SK-N-SH (cell line): ENCODE results near the gene SLC25A18. TPM values are rescaled to one million over a fixed set of nuclear protein-coding genes. Genes with fewer than 3 reads are reported as not detected.

Experiments
- CTCF ChIA-PET: fragments of 300-600, 350-600 bp; formaldehyde crosslinking; extraction: SDS; loops from one replicate; lab custom pipeline; 2021; lab: Yijun Ruan, JAX
- POLR2A ChIA-PET: fragments of 350-600 bp; sonication (Branson Sonifier 250); formaldehyde crosslinking; extraction: SDS; loops from one replicate; lab custom pipeline; 2020; ENCODE audit warnings: antibody characterized with exemption, inconsistent platforms; lab: Yijun Ruan, JAX
- DNase-seq: peaks from one replicate; pipeline ENCODE4 v3.0.0; 2012
- H2AFZ ChIP-seq: fragments of 200-600 bp; sonication (generic); 2 replicates; pipeline ENCODE4 v1.8.1; 2016; ENCODE audit warnings: antibody characterized with exemption, mild to moderate bottlenecking, low read depth
- H3F3A ChIP-seq: fragments of 200-600 bp; sonication (generic); replicated peaks from 2 replicates; pipeline ENCODE3; 2016; ENCODE audit warnings: antibody characterized with exemption, mild to moderate bottlenecking; ENCODE audit not compliant: insufficient read depth
- H3K27ac ChIP-seq, 2 experiments: fragments of 200-500 bp in 1 of 2; fragments of 200-600 bp in 1 of 2; sonication (Bioruptor generic) in 1 of 2; sonication (generic), shearing (Covaris generic) in 1 of 2; 2 replicates each; pipeline versions ENCODE4 v1.5.1 to v1.6.1; 2014 to 2016; ENCODE audit warnings: low read depth in 2 of 2, inconsistent platforms in 1 of 2, low read length in 1 of 2, mild to moderate bottlenecking in 1 of 2, mixed read lengths in 1 of 2
- H3K27me3 ChIP-seq: fragments of 200-600 bp; sonication (generic), shearing (Covaris generic); 2 replicates; pipeline ENCODE4 v1.6.1; 2016; ENCODE audit warnings: mixed run types; ENCODE audit not compliant: insufficient read depth
- H3K36me3 ChIP-seq, 2 experiments: fragments of 200-500 bp in 1 of 2; fragments of 200-600 bp in 1 of 2; sonication (Bioruptor generic) in 1 of 2; sonication (generic) in 1 of 2; replicated peaks in 1 of 2; 2 replicates each; pipeline versions ENCODE3 to v1.5.1; 2014 to 2016; ENCODE audit warnings: low read length in 1 of 2, mild to moderate bottlenecking in 1 of 2; ENCODE audit not compliant: insufficient read depth in 2 of 2, control insufficient read depth in 1 of 2
- H3K4me1 ChIP-seq, 2 experiments: fragments of 200-500 bp in 1 of 2; fragments of 200-600 bp in 1 of 2; sonication (Bioruptor generic) in 1 of 2; sonication (generic), shearing (Covaris generic) in 1 of 2; 2 replicates each; pipeline versions ENCODE4 v1.5.1 to v1.6.1; 2014 to 2016; ENCODE audit warnings: low read depth in 1 of 2, low read length in 1 of 2, mixed run types in 1 of 2; ENCODE audit not compliant: insufficient read depth in 2 of 2, control insufficient read depth in 1 of 2
- H3K4me2 ChIP-seq: fragments of 200-600 bp; sonication (generic), shearing (Covaris generic); 2 replicates; pipeline ENCODE4 v1.6.1; 2017; ENCODE audit warnings: mixed run types
- H3K4me3 ChIP-seq, 2 experiments: fragments of 200-500 bp in 1 of 2; fragments of 200-600 bp in 1 of 2; sonication (Bioruptor generic) in 1 of 2; sonication (generic), shearing (Covaris generic) in 1 of 2; 2 replicates each; pipeline versions ENCODE4 v1.5.1 to v1.8.1; 2014 to 2016; ENCODE audit warnings: low read depth in 2 of 2, inconsistent platforms in 1 of 2, low read length in 1 of 2, mild to moderate bottlenecking in 1 of 2, mixed read lengths in 1 of 2, moderate library complexity in 1 of 2
- H3K79me2 ChIP-seq: fragments of 200-600 bp; sonication (generic); 2 replicates; pipeline ENCODE4 v1.8.1; 2017; ENCODE audit warnings: mild to moderate bottlenecking; ENCODE audit not compliant: insufficient read depth
- H3K9ac ChIP-seq: fragments of 200-600 bp; sonication (generic); 2 replicates; pipeline ENCODE4 v1.6.1; 2017; ENCODE audit warnings: mixed run types
- H3K9me2 ChIP-seq: fragments of 200-600 bp; sonication (generic); 2 replicates; pipeline ENCODE4 v1.6.1; 2017; ENCODE audit warnings: mixed run types
- H3K9me3 ChIP-seq: fragments of 200-600 bp; sonication (generic); 2 replicates; pipeline ENCODE4 v1.6.1; 2017; ENCODE audit warnings: mixed run types, mild to moderate bottlenecking, moderate library complexity
- H4K20me1 ChIP-seq: fragments of 200-600 bp; sonication (generic); 2 replicates; pipeline ENCODE4 v1.6.1; 2017; ENCODE audit warnings: mild to moderate bottlenecking, mixed run types; ENCODE audit not compliant: insufficient read depth
- CHD2 ChIP-seq: fragments of 150-350 bp; IDR thresholded peaks from 2 replicates; pipeline ENCODE4 v1.6.1; 2018; ENCODE audit warnings: low read length; ENCODE audit not compliant: partially characterized antibody
- FOSL2 ChIP-seq: IDR thresholded peaks from 2 replicates; pipeline ENCODE4 v1.4.0; 2012; ENCODE audit warnings: low read depth, mild to moderate bottlenecking, moderate library complexity, borderline replicate concordance
- FOXJ3 ChIP-seq: sonication (generic); formaldehyde crosslinking; IDR thresholded peaks from 2 replicates; pipeline ENCODE4 v1.5.1; 2020; ENCODE audit warnings: mild to moderate bottlenecking, missing genetic modification reagents
- FOXM1 ChIP-seq: IDR thresholded peaks from 2 replicates; pipeline ENCODE4 v1.4.0; 2012; ENCODE audit warnings: low read depth, mild to moderate bottlenecking
- GABPA ChIP-seq: IDR thresholded peaks from 2 replicates; pipeline ENCODE4 v1.4.0; 2012; ENCODE audit warnings: low read depth, mild to moderate bottlenecking
- IRF3 ChIP-seq: fragments of 150-350 bp; IDR thresholded peaks from 2 replicates; pipeline ENCODE4 v1.6.1; 2016; ENCODE audit warnings: mild to moderate bottlenecking, low read depth, low read length
- MAX ChIP-seq: IDR thresholded peaks from 2 replicates; pipeline ENCODE4 v1.4.0; 2012; ENCODE audit warnings: low read depth
- NFIC ChIP-seq: IDR thresholded peaks from 2 replicates; pipeline ENCODE4 v1.4.0; 2012; ENCODE audit warnings: borderline replicate concordance
- PBX3 ChIP-seq: IDR thresholded peaks from 2 replicates; pipeline ENCODE4; 2012
- RFX5 ChIP-seq: IDR thresholded peaks from 2 replicates; pipeline ENCODE4 v1.6.1; 2012; ENCODE audit warnings: mild to moderate bottlenecking, improper control_type of control experiment, low read length
- RXRA ChIP-seq: IDR thresholded peaks from 2 replicates; pipeline ENCODE4 v1.4.0; 2012; ENCODE audit warnings: low read depth, mild to moderate bottlenecking, borderline replicate concordance
- SIN3A ChIP-seq: IDR thresholded peaks from 2 replicates; pipeline ENCODE4 v1.6.1; 2012; ENCODE audit warnings: low read depth, mild to moderate bottlenecking, low read length, moderate library complexity, borderline replicate concordance
- SMC3 ChIP-seq: IDR thresholded peaks from 2 replicates; pipeline ENCODE4 v1.6.1; 2012; ENCODE audit warnings: low read depth, low read length, improper control_type of control experiment
- TAF1 ChIP-seq: IDR thresholded peaks from 2 replicates; pipeline ENCODE4 v1.6.1; 2012; ENCODE audit warnings: low read depth, mild to moderate bottlenecking, low read length, moderate library complexity, borderline replicate concordance
- TEAD4 ChIP-seq: IDR thresholded peaks from 2 replicates; pipeline ENCODE4 v1.4.0; 2012; ENCODE audit warnings: mild to moderate bottlenecking, borderline replicate concordance; ENCODE audit not compliant: insufficient read depth
- USF2 ChIP-seq: fragments of 150-350 bp; IDR thresholded peaks from 2 replicates; pipeline ENCODE4 v1.6.1; 2017; ENCODE audit warnings: antibody characterized with exemption, low read length, low read depth, borderline replicate concordance
- ZBTB33 ChIP-seq: IDR thresholded peaks from 2 replicates; pipeline ENCODE4 v1.4.0; 2012; ENCODE audit warnings: low read depth, borderline replicate concordance
- WGBS: methylation state at CpG from one replicate; pipeline ENCODE4 v1.1.6; 2017; ENCODE audit warnings: low lambda C conversion rate; 5-methylcytosine and 5-hydroxymethylcytosine counted together
- polyA plus RNA-seq, 3 experiments: library from polyadenylated mRNA; depleted of rRNA; stranded (reverse); fragments of >200 nt; gene quantifications; 2 replicates each; pipeline ENCODE4 v1.2.3, GENCODE V29; 2012

SLC25A18 gene
- polyA plus RNA-seq, 1 of the 3 experiments (the other 2 are of a cell fraction): 0.02 TPM

- no peaks in the 10 kb centered on the region for H3K9me3 ChIP-seq
- H3K36me3 ChIP-seq: no peaks in the 10 kb centered on the region
- no peaks in the 10 kb centered on the region for H3K27me3 ChIP-seq
- H3K27ac ChIP-seq: no peak overlapping the region
- no peaks in the 10 kb centered on the region for H3K9me2 ChIP-seq
- H2AFZ ChIP-seq: no peak overlapping the region
- ChIA-PET POLR2A (no interaction called here), CTCF (interaction anchor here (3.4 kb wide), 1 partner anchor 9 kb away, joined by 19 read pairs; no protein-coding TSS in a partner anchor)
- no peaks in the 10 kb centered on the region for H3F3A ChIP-seq
- H3K4me1 ChIP-seq: no peaks in the 10 kb centered on the region
- no peak overlapping the region for H3K9ac ChIP-seq
- H3K79me2 ChIP-seq: no peaks in the 10 kb centered on the region
- no peaks in the 10 kb centered on the region for H4K20me1 ChIP-seq
- no peak for DNase-seq
- 57% methylated on average over 8 of the region's 10 CpGs for WGBS
- no peak overlapping the region for H3K4me2 ChIP-seq
- no peak overlapping the region for H3K4me3 ChIP-seq
- TF ChIP-seq GABPA: no peak
- no peak for TF ChIP-seq FOXM1
- TF ChIP-seq RFX5: no peak
- no peak for TF ChIP-seq SIN3A
- no peak for TF ChIP-seq USF2
- TF ChIP-seq RXRA: no peak
- no peak for TF ChIP-seq SMC3
- TF ChIP-seq FOXJ3: no peak
- TF ChIP-seq ZBTB33: no peak
- TF ChIP-seq FOSL2: no peak
- no peak for TF ChIP-seq TEAD4
- no peak for TF ChIP-seq CHD2
- no peak for TF ChIP-seq PBX3
Measured at GRCh38 chr22:17549183-17549582, 14.1 kb upstream of the SLC25A18 start.

- Histone ChIP-seq H3K4me1 (no peaks in the 10 kb centered on the region), H3K4me3 (no peak overlapping the region), H2AFZ (no peak overlapping the region), H3K9me3 (no peaks in the 10 kb centered on the region), H3K27ac (no peak overlapping the region), H3K4me2 (no peak overlapping the region), H3F3A (no peaks in the 10 kb centered on the region), H3K9me2 (no peaks in the 10 kb centered on the region), H4K20me1 (no peaks in the 10 kb centered on the region), H3K79me2 (no peaks in the 10 kb centered on the region), H3K9ac (no peak overlapping the region), H3K36me3 (no peaks in the 10 kb centered on the region), H3K27me3 (no peaks in the 10 kb centered on the region)
- no peak for DNase-seq
- WGBS: 80% methylated on average over 5 of the region's 5 CpGs
- TF ChIP-seq MAX (no peak), IRF3 (no peak), TEAD4 (no peak), TAF1 (no peak), NFIC (no peak), GABPA (no peak), FOSL2 (no peak), CHD2 (no peak)
- POLR2A ChIA-PET: no interaction called here
- CTCF ChIA-PET: interaction anchor here (3.4 kb wide), 1 partner anchor 9 kb away, joined by 19 read pairs; no protein-coding TSS in a partner anchor
Measured at GRCh38 chr22:17549655-17550054, 13.6 kb upstream of the SLC25A18 start.
